HG03280 (cell line): ENCODE measurements around the gene CANT1.

Experiments used
- ATAC-seq: cut with Tn5 transposase; IDR thresholded peaks from one replicate; pipeline ENCODE4 v1.9.1; 2021; ENCODE audit warnings: mild to moderate bottlenecking, moderate library complexity; ENCODE audit not compliant: unreplicated experiment

Gene CANT1

GRCh38 chr17:78944956-78945355 is 64.6 kb downstream of the CANT1 start:
- ATAC-seq: no peak

GRCh38 chr17:78944026-78944425 is 65.5 kb downstream of the CANT1 start:
- no peak for ATAC-seq
